LNCAP (cell line): ENCODE results near the gene SKAP1.

Experiments used
- TF ChIP-seq, protein P1 (sequence below): fragments of 450-650 bp; IDR thresholded peaks from 2 replicates; pipeline ENCODE4 v1.5.1; 2017; ENCODE audit warnings: mild to moderate bottlenecking

SKAP1 gene

DNA sequence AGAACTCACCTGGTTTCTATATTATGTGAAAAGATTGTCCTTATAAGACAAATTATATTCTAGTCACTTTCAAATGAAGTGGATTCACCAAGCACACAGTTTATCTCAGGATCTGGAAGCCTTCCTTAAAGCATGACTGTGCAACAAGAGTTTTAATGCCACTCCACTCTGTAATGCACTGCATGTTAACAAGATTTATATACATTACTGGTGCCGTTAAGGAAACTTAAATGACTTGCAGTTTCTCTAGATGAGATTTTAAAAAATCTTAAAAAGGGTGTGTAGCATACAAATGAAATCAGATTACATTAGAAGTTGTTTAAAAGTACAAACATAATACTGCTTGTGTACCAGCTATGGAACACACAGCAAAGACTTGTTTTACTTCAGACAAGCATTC, 171.7 kb downstream of the SKAP1 start:
- TF ChIP-seq, protein P1, sequence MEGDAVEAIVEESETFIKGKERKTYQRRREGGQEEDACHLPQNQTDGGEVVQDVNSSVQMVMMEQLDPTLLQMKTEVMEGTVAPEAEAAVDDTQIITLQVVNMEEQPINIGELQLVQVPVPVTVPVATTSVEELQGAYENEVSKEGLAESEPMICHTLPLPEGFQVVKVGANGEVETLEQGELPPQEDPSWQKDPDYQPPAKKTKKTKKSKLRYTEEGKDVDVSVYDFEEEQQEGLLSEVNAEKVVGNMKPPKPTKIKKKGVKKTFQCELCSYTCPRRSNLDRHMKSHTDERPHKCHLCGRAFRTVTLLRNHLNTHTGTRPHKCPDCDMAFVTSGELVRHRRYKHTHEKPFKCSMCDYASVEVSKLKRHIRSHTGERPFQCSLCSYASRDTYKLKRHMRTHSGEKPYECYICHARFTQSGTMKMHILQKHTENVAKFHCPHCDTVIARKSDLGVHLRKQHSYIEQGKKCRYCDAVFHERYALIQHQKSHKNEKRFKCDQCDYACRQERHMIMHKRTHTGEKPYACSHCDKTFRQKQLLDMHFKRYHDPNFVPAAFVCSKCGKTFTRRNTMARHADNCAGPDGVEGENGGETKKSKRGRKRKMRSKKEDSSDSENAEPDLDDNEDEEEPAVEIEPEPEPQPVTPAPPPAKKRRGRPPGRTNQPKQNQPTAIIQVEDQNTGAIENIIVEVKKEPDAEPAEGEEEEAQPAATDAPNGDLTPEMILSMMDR = no peak

DNA sequence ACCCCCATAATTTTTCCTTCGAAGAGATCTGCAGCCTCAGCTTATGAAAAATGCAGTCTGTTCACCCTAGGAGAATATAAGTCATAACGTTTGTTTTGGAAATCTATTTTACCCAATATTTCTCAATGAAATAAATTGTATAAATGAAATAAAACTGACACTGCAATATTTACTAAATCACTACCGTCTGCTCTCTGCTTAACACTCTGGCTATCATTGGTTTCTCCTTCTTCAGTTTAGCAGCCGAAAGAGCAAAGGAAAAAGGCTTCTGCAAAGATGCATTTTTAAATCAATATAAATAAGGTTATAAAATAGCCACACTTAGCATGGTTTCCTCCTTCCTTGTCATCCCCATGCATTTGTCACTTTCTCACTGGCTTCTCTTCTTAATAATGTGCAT, 174.3 kb downstream of the SKAP1 start:
- TF ChIP-seq, protein P1 = no peak

- TF ChIP-seq, protein P1 = no peak
These were observed 175.1 kb downstream of the SKAP1 start for GRCh38 chr17:48254896-48255295.

DNA sequence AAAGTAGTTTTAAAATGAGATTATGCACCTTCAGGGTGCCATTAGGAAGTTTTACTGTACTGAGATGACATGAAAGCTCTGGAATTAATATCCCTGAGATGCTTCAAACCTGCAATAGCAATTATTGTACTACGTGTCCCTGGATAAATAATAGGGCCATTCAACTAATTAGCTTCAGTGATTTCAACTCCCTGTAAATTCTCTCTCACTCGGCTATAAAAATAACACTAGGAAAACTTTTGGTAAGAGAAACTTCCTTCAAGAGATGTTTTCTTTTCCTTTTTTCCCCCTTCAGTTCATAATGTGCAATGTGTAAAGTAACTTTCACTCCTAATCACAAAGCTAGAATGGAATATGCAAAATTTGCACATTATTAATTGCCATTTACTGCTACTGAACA, 176.0 kb downstream of the SKAP1 start:
- TF ChIP-seq, protein P1 = no peak

GRCh38 chr17:48251950-48252349, 178.1 kb downstream of the SKAP1 start:
- TF ChIP-seq, protein P1 = no peak

GRCh38 chr17:48250949-48251348, 179.1 kb downstream of the SKAP1 start:
- TF ChIP-seq, protein P1 = no peak

DNA sequence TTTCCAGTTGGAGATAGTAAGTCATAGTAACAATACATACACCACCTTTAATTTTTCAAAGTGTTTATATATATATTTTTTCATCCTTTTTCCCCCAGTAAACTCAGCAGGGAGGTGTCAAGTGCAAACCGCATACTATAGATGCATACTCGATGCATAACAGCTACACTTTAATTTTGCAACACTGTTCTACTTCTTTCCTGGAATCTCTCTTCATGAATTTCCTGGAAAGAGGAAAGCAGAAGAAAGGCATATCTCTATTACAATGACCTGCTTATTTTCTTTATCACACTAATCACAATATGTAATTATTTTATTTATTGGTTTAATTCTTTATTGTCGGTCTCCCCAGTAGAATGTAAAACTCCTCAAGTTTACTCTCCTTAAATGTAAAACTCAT, 182.4 kb downstream of the SKAP1 start:
- TF ChIP-seq, protein P1 = no peak

DNA sequence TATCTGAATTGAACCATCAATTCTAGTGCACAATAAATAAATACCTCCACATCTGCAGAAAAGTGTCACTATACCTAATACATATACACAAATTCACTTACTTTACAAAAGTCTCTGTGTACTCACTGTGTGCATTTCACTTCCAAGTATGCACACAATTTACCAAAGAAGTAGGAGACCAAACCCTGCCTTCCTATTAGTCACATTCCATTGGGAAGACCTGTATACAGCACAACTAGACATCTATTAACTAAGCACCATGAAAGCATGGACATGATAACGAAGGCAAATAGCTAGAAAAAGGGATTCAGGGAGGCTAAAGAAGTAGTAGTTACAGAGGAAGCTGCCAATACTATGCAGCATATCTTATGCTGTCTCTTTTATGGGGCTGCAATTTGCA, 183.0 kb downstream of the SKAP1 start:
- TF ChIP-seq, protein P1 = no peak
